DMS114 treated with DMSO at 0.1 percent for 48 hours (cell line): ENCODE results near the gene NIF3L1.

Experiments
- DNase-seq: peaks from one replicate; lab custom pipeline; 2025; ENCODE audit not compliant: unreplicated experiment; lab: John Stamatoyannopoulos, UW

The NIF3L1 gene, protein sequence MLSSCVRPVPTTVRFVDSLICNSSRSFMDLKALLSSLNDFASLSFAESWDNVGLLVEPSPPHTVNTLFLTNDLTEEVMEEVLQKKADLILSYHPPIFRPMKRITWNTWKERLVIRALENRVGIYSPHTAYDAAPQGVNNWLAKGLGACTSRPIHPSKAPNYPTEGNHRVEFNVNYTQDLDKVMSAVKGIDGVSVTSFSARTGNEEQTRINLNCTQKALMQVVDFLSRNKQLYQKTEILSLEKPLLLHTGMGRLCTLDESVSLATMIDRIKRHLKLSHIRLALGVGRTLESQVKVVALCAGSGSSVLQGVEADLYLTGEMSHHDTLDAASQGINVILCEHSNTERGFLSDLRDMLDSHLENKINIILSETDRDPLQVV

DNA sequence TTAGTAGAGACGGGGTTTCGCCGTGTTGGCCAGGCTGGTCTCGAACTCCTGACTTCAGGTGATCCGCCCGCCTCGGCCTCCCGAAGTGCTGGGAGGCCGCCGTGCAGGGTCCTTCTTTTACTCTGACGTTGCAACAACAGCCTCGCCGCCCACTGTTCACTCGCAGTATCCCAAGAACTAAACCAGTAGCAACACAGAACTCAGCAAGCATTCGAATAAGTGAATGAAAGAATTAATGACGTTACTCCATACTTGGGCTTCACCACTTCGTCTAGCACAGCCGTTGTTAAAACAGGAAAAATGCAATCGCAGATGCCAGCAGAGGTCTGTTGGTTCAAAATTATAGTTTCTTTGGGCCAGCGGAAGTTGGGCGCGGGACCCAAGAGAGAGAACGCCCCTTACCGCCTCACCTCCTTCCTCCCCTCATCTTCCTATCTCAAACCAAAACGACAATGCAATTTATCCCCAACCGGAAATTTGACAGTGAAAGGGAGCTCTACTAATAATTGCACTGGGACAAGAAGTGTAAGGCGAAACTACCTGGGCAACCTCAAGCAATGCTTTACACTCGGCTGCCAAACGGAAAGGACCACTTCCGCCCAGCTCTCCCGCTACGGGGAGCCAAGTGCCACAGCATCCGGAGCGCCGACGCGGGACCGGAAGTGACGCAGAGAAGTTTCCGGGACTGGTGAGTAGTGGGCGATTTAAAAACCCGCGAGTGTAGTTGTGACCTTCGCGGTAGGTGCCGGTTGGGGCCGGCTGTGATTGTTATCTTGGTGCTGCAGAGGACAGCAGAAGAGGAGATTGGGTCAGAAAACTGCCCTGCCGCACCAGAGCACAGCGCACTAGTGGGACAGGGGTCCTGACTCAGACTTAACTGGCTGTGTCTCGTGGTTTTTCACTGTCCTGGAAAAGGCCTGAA is at the start of gene NIF3L1, which contains the start of gene PPIL3:
NIF3L1 (plus strand) TSS at position 668 of the 922 bp plus-strand sequence. CDS start 2,573 bp downstream, outside the sequence.
PPIL3 (minus strand) TSS at position 374 of the 922 bp plus-strand sequence. CDS start 1,462 bp downstream, outside the sequence.
- DNase-seq, result peak; percentile 94

DNA sequence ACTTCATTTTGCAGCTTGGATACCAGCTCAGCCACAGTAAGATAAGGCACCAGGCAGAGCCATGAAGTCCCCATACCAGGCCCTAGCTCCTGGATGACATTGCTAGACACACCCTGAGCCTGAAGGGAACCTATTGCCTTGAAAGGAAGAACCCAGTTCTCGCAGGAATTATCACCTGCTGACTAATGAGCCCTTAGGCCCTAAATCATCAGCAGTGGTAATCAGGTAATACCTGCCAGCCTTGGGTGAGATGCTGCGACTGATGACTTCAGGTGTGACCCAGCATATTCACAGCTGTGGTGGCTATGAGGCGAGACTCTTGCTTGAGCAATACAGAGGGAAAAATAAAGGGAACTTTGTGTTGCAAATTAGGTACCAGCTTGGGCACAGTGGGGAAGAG is 49.7 kb upstream of the NIF3L1 start:
- no peak for DNase-seq

DNA sequence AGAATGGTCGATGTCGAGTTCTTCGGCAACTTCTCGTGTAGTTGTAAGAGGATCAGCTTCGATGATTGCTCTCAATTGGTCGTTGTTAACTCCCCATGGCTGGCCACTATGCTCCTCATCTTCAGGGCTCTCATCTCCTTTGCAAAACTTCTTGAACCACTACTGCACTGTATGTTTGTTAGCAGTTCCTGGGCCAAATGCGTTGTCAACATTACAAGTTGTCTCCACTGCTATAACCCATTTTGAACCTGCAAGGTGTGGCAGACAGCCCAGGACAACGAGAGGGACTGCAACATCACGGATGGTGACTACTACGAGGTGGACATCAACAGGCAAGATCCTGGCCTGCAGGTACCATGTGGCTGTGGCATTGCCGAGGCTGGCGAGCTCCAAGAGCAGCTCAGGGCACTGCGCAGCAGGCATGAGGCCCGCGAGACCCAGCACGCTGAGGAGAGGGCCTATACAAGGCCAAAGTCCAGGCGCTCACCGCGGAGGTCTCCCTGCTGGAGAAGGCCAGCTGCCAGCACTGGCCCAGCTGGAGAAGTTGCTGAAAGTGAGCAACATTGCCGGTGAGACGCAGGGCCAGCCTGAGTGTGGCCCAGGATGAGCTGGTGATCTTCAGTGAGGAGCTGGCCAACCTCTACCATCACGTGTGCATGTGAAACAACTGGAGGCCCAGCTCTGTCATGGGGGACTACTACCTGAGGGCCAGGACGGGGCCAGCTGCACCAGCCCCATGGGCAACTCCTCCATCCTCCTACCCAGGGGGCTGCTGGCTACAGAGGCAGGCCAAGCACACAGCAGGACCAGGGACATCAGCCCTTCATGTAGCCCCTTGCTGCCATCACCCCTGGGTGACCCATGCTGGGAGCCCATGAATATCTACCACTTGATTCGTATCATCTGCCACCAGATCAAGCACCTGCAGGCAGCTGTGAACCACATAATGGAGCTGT is 44.9 kb upstream of the NIF3L1 start:
- DNase-seq, result no peak

DNA sequence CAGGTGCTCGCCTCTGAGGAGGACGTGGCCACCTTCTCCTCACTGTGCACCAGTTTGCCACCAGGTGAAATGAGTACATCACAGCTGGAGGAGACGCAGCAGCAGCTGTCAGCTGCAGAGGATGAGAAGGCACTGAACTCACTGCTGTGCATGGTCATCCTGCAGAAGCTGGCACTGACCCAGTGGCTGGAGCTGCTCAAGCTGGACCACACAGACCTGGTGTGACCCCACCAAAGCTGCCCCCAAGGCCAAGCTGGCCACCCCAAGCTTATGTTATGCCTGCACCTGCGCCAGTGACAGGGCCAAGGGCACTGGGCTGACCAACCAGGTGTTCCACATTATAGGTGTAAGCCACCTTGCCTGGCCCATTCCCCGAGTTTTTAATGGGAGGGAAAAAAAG is 44.0 kb upstream of the NIF3L1 start:
- DNase-seq, result no peak

DNA sequence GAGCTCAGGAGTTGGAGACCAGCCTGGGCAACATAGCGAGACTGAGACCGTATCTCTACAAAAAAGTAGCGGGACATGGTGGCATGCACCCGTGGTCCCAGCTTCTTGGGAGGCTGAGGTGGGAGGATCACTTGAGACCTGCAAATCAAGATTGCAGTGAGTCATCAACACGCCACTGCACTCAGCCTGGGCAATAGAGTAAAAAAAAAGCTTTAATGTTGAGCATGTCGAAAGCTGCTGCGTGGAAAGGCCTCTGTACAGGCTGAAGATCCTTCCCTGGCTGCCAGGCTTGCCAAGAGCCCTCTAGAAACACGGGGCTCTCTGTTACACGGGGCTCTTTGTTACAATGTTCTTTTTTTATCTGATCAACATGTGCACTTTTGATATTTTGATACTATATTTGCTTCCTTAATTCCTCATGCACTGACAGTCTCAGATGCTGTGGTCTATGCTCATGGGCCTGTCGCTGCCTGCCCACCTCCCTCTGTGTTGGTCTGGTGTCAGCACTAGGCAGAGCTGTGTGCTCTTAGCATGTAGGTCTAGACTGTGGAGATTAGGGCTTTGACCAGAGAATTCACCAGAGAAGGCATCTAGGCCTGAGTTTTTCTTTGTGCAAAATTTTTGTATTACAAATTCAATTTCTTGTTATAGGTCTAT is 43.4 kb upstream of the NIF3L1 start:
- DNase-seq, result no peak

DNA sequence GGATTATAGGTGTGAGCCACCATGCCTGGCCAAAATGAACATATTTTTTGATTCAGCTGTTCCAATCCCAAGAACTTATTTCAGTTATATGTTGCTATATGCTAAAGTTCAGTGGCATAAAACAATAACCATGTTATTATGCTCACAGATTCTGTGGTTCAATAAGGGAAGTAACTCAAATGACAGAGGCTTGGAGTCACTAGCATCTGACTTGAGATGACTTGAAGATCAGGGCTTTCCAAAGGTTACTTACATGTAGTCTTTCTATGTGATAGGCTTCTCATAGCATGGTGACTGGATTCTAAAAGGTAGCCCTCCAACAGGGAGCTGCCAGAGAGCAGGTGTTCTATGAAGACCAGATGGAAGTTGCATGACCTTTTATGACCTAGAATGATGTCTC is 41.9 kb upstream of the NIF3L1 start:
- DNase-seq, result no peak

DNA sequence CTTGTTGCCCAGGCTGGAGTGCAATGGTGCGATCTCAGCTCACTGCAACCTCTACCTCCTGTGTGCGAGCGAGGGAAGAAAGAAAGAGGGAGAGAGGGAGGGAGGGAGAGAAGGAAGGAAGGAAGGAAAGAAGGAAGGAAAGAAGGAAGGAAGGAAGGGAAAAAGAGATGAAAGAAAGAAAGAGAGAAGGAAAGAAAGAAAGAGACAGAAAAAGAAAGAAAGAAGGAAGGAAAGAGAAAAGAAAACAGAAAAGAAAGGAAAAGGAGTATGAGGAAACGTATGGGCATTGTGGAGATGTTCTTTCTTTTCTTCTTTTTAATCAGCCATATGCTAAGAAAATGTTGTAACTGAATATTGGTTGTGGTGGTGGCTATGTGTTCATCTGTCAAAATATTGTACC is 41.2 kb upstream of the NIF3L1 start:
- no peak for DNase-seq

DNA sequence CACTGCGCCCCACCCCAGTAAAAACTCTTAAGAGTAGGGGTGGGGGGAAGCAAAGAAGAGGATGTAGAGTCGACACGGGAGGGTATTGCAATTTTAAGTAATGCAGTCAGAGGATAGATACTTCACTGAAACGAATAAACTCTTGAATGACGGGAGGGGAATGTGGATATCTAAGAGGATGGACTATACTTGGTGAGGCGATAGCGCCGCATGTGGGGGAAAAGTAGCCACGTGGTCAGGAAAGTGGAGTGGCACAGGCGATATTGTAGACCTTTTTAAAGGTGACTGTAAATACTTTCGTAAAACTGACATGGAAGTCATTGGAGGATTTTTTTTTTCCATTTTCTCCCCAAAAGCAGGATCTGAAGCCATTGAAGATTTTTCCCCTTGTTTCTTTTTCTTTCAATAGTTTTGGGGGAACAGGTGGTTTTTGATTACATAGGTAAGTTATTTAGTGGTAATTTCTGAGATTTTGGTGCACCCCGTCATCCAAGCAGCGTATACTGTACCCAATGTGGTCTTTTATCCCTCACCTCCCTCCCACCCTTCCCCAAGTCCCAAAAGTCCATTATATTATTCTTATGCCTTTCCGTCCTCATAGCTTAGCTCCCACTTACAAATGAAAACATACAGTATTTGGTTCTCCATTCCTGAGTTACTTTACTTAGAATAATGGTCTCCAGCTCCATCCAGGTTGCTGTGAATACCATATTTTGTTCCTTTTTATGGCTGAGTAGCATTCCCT is 38.5 kb upstream of the NIF3L1 start:
- no peak for DNase-seq

DNA sequence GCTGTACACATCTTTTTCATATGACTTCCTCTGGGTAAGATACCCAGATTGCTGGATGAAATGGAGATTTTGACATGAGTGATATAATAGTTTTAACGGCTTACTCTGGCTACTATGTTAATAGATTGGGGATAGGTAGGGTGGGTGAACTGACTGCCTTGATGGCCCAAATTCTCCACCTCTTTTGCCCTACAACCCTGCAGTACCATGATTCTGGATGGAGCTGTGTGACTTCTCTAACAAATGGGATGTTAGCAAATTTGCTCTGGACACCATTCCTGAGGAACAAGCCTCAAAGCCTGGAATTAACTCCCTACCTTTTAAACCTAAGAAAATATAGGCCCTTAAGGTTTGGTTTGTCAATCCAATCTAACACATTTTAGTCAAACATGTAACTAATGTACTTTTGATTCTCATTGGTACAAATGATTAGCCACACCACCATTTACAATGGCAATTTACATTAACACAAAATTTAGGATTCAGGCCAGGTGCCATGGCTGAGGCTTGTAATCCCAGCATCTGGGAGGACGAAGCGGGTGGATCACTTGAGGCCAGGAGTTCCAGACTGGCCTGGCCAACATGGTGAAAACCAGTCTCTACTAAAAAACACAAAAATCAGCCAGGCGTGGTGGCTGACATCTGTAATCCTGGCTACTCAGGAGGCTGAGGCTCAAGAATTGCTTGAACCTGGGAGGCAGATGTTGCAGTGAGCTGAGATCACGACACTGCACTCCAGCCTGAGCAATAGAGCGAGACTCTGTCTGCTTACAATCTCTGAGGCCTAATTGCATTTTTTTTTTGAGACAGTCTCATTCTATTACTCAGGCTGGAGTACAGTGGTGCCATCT is 37.5 kb upstream of the NIF3L1 start:
- DNase-seq, result no peak

DNA sequence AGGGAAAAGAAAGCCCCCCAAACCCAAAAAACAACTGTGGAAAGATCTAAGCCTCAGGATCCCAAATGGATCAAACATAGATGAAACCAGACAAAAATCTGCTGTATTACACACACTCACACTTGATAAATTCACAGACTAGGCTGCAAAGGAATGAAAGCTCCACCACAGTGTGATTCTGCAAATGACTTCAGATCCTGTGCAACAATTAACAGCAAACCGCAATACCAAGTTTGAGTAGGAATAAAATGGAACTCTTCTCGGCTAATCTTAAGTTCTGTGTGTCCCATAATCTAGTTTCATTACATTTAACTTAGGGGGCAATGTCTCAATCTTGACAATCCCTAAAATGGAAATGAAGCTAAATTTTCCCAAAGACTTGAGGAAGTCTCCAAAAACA is 36.6 kb upstream of the NIF3L1 start:
- no peak for DNase-seq

DNA sequence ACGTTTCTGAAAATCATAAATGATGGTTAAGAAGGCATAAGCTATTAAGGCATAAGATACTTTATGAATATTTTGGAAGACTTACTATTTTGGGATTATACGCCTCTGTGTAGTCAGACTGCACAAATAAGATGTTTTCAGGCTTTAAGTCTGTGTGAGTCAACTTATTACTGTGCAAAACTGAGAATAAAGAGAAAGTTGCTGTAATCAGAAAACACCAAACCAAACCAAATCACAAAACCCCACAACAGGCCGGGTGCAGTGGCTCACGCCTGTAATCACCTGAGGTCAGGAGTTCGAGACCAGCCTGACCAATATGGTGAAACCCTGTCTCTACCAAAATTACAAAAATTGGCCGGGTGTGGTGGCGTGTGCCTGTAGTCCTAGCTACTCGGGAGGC is 32.4 kb upstream of the NIF3L1 start:
- no peak for DNase-seq

DNA sequence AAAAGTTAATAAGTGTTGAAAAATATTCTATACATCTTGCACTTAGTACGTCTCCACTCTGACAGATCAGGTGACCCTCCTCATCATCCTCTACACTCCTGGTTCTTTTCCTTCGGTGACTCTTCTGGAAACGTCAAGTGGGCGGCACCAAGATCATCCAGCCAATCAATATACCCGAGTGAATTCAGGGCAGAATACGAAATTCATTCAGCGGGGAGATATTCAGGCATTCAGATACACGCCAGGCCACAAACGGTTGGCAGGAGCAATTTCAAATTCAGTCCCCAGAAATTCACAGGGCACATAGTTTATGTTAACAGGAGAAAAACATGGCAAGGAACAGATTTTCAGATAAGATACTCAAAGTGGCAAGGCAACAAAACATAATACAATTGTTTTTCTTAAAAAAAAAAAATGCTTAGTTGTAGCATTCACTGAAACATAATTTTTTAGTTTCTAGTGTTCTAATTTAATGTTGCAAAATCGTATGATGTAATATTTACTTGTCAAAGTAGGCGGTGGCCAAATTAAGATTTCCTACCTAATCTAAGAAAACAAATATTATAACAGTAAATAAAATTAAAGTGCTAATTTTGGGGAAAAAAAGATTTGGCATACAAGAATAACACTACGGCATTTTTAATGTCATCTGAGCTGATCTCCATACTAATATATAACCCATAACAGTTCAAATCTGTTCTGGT is 28.9 kb upstream of the NIF3L1 start:
- no peak for DNase-seq

DNA sequence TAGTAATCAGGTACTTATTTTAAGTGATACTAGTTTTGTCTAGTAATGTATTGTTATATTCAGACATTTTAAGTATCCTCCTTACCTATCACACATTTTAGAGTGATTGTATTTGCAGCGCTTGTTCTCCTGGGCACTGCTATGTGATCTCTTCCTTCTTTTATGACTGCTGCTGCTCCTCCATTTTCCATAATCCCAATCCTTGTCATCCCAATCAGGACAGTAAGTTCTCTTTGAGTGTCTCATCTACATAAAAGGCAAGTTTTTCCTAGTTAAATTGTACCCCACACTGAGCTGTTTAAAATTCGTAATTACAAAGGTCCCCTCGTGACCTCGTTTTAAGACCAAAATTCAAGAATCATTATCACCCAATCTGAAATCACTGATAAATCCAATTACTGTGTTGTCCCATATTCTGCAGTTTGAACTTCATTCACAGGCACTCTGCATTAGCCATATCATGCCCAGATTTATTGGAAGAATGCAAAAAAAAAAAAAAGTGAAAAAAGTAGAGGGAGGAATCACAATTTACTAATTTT is 27.5 kb upstream of the NIF3L1 start:
- DNase-seq, result no peak

DNA sequence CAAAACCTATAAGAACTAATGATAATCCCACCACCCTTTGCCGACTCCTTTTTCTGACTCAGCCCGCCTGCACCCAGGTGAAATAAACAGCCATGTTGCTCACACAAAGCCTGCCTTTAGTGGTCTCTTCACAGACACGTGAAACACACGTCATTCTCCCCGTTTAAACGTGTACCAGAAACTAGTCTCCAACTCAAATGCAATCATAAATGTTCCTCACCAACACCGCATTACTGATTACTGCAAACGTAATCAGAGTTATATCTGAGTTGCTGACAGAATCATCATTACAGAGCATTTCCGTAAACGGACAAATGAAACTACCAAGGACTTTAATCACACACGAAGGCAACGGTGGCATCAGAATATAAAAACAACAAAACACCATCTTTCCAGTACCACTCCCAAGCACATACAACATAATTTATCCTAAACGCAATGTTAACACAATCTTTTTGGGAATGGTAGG is 26.6 kb upstream of the NIF3L1 start:
- DNase-seq, result peak; percentile 26

DNA sequence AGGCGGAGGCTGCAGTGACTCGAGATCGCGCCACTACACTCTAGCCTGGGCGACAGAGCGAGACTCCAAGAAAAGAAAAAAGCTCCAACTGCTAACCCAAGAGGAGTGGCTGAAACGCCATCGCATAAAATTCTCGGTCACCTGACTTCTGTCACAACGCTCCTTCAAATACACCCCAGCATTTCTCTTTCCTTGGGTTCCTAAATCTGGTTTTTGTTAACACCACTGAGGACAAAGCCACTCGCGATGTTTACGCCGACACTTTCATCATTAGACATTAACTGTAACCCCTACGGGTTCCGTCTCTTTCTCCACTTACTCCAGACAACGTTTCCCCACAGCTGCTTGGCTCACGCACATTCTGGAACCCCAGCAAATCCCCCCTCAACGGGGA is 25.4 kb upstream of the NIF3L1 start:
- DNase-seq, result no peak

DNA sequence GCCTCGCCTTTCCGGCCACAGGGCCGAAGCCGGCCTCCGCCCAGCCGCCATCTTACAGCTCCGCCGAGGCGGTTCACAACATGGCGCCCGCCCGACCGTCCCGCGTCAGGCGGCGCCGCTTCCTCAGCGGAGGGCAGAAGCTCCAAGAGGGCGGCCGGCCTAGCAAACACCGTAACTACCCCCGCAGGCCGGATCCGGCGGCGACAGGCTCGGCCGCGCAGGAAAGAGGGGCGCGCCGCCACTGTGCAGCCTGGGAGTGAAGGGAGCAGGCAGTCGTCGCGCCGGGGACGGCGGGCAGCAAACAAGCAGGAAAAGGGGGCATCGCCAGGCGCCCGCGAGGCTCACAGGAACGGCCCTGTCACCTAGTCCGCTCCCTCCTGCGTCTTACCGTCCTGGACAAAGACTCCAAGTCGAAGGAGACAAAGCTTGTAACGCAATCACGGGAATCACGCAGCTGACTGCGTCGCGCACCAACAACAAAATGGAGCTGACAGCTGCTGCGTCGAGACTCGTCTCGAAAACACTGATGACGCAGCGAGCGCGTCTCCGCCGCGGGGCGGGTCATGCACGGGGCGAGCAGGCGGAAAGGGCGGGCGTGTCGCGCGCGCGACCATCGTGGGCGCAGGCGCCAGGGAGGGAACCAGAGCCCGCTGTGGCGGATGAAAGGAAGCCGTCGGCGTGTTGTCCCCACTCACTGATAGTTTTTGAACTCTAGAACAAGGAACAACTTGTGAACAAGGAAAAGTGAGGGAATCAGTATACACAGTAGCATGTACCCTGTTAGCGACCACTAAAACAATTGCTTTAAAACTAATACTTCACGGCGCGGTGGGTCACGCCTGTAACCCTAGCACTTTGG is 24.8 kb upstream of the NIF3L1 start, which contains the start of gene CLK1:
CLK1 (minus strand) TSS at position 483 of the 859 bp plus-strand sequence. CDS start 2,796 bp downstream, outside the sequence.
- DNase-seq, result peak; percentile 68

DNA sequence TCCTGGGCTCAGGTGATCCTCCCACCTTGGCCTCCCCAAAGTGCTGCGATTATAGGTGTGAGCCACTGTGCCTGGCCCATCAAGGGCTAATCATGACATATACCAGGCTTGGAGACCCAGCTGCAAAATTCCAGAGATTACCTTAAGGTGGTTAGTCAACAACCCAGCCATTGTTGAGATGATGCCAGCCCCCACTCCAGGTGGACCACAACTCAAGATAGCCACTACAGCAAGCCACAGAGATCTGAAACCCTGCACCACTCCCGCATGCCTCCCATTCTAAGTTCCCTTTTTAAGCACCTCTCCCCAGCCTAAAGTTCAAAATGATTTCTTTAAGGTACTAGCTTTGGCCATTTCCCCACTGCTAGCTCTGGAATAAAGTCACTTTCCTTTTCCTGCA is 20.2 kb upstream of the NIF3L1 start:
- no peak for DNase-seq
